HepG2 (cell line): ENCODE measurements around the gene LASP1. TPM values are rescaled to one million over a fixed set of nuclear protein-coding genes. Genes with fewer than 3 reads are reported as not detected.

Experiments
- AHDC1 ChIP-seq: sonication (generic); formaldehyde crosslinking; IDR thresholded peaks from 2 replicates; pipeline ENCODE4 v1.5.1; 2020; ENCODE audit warnings: mild to moderate bottlenecking, missing genetic modification reagents, borderline replicate concordance
- HNRNPK ChIP-seq: fragments of 200-400 bp; formaldehyde crosslinking; IDR thresholded peaks from 2 replicates; pipeline ENCODE4 v1.6.1; 2018; ENCODE audit warnings: low read length, low read depth, moderate library complexity, mild to moderate bottlenecking; ENCODE audit not compliant: poor library complexity, severe bottlenecking
- PLSCR1 ChIP-seq: sonication (generic); formaldehyde crosslinking; IDR thresholded peaks from 2 replicates; pipeline ENCODE4 v1.5.0; 2020; ENCODE audit warnings: missing genetic modification reagents, mild to moderate bottlenecking, borderline replicate concordance
- RBAK ChIP-seq: sonication (generic); formaldehyde crosslinking; IDR thresholded peaks from 2 replicates; pipeline ENCODE4 v1.5.1; 2020; ENCODE audit warnings: mild to moderate bottlenecking, missing genetic modification reagents
- SSRP1 ChIP-seq: IDR thresholded peaks from 2 replicates; pipeline ENCODE4 v1.6.1; 2016; ENCODE audit warnings: control low read depth
- TRIM24 ChIP-seq: sonication (generic); formaldehyde crosslinking; IDR thresholded peaks from 2 replicates; pipeline ENCODE4 v1.8.0; 2022; ENCODE audit warnings: mild to moderate bottlenecking, missing genetic modification reagents
- ZNF724P ChIP-seq: sonication (generic); formaldehyde crosslinking; IDR thresholded peaks from 2 replicates; pipeline ENCODE4 v1.8.0; 2022; ENCODE audit warnings: missing genetic modification reagents, borderline replicate concordance
- ZZZ3 ChIP-seq: sonication (generic); formaldehyde crosslinking; IDR thresholded peaks from 2 replicates; pipeline ENCODE4 v1.4.0; 2020; ENCODE audit warnings: missing genetic modification reagents, mild to moderate bottlenecking, borderline replicate concordance
- polyA plus RNA-seq, 8 experiments: library from polyadenylated mRNA; depleted of rRNA in 3 of 8; stranded (reverse) in 7 of 8; unstranded in 1 of 8; fragments of >200 nt; fragmentation: Illumina TruSeq in 4 of 8; extraction: Trizol in 4 of 8; gene quantifications; 2 replicates each; pipeline versions ENCODE4 v1.2.1 to v1.2.3, GENCODE V29; 2011 to 2016; ENCODE audit warnings: low read depth in 4 of 8, missing spikeins in 1 of 8, mixed read lengths in 1 of 8; ENCODE audit not compliant: insufficient read depth in 1 of 8
- total RNA-seq, 5 experiments: library from RNA; depleted of rRNA; stranded (reverse); fragments of >200 nt; fragmentation: Illumina TruSeq; extraction: Trizol; gene quantifications; 2 replicates each; pipeline ENCODE4 v1.2.3, GENCODE V29; 2016; ENCODE audit warnings: low read depth in 1 of 5
- TF ChIP-seq, protein P1 (sequence below): IDR thresholded peaks from 2 replicates; pipeline ENCODE4 v1.6.1; 2016; ENCODE audit warnings: low read depth, missing genetic modification reagents, missing compliant biosample characterization

The LASP1 gene
- total and polyA plus RNA-seq, 2 of the 13 experiments (the other 11 are each of a cell fraction or from before 2014, with no cell fraction given) = 70.1 to 97.0 TPM

DNA sequence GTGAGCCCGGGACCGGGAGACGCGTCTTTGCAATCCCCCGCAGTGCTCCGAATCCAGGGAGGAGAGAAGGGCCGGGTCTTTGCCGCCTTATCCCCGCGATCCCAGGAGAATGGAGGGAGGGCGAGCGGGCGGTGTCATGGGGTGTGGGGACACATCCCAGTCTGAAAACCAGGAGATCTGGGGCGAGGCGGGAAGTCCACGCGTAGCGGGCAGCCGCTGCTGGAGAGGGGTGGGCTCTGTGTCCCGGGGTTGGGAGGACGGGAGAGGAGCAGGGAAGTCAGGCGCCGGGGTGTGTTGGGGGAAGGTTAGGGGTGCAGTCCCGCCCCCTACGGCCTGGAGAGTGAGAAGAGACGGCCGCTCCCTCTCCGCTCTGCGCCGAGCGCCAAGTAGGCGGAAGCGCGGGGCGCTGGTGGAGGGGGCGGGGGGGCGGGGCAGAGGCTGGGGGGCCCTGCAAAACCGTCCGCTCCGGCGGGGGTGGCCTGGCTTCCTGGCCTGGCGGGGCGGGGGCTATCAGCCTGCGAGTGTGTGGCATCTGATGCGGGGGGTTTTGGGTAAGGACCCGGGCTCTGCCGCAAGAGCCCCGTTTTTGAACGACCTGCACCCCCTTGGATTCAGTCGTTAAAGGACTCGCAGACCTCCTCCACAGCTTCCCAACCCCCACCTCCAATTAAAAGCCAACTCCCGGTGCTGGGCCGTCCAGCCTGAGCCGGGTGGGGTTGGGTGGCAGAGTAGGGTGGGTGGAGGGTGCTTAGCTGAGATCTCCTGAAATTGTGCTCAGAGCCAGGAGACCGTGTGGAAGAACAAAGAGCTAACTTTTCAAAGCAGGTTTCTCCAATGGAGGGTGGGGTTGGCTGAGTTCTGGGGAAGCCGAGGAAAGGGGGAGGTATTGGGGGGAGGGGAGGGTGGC, 654 bp downstream of the LASP1 start (continued):
- TF ChIP-seq, protein P1, sequence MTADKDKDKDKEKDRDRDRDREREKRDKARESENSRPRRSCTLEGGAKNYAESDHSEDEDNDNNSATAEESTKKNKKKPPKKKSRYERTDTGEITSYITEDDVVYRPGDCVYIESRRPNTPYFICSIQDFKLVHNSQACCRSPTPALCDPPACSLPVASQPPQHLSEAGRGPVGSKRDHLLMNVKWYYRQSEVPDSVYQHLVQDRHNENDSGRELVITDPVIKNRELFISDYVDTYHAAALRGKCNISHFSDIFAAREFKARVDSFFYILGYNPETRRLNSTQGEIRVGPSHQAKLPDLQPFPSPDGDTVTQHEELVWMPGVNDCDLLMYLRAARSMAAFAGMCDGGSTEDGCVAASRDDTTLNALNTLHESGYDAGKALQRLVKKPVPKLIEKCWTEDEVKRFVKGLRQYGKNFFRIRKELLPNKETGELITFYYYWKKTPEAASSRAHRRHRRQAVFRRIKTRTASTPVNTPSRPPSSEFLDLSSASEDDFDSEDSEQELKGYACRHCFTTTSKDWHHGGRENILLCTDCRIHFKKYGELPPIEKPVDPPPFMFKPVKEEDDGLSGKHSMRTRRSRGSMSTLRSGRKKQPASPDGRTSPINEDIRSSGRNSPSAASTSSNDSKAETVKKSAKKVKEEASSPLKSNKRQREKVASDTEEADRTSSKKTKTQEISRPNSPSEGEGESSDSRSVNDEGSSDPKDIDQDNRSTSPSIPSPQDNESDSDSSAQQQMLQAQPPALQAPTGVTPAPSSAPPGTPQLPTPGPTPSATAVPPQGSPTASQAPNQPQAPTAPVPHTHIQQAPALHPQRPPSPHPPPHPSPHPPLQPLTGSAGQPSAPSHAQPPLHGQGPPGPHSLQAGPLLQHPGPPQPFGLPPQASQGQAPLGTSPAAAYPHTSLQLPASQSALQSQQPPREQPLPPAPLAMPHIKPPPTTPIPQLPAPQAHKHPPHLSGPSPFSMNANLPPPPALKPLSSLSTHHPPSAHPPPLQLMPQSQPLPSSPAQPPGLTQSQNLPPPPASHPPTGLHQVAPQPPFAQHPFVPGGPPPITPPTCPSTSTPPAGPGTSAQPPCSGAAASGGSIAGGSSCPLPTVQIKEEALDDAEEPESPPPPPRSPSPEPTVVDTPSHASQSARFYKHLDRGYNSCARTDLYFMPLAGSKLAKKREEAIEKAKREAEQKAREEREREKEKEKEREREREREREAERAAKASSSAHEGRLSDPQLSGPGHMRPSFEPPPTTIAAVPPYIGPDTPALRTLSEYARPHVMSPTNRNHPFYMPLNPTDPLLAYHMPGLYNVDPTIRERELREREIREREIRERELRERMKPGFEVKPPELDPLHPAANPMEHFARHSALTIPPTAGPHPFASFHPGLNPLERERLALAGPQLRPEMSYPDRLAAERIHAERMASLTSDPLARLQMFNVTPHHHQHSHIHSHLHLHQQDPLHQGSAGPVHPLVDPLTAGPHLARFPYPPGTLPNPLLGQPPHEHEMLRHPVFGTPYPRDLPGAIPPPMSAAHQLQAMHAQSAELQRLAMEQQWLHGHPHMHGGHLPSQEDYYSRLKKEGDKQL (CRISPR knock-in tag) = no peak
- no peak for TF ChIP-seq RBAK (CRISPR knock-in tag)
- TF ChIP-seq SSRP1 (CRISPR knock-in tag) = no peak
- no peak for TF ChIP-seq ZZZ3
- TF ChIP-seq AHDC1 = no peak
- no peak for TF ChIP-seq TRIM24 (CRISPR knock-in tag)
- no peak for TF ChIP-seq ZNF724P (CRISPR knock-in tag)
- TF ChIP-seq HNRNPK = no peak
- no peak for TF ChIP-seq PLSCR1
